Calu3 (cell line): ENCODE results near the gene CERT1. TPM values are rescaled to one million over a fixed set of nuclear protein-coding genes. Genes with fewer than 3 reads are reported as not detected.

ENCODE experiments used
- BruUV-seq: library from RNA; stranded (reverse); fragments of 400-500 nt; replicated peaks from 2 replicates; lab custom pipeline; 2021; lab: Mats Ljungman, UMichigan
- CTCF ChIA-PET: fragments of 300-600 bp; sonication (Branson Sonifier 250); formaldehyde crosslinking; loops from one replicate; lab custom pipeline; 2022; ENCODE audit warnings: antibody characterized with exemption; lab: Charles Lee
- DNase-seq: peaks from one replicate; pipeline ENCODE4 v3.0.0; 2022
- H3K27ac Mint-ChIP-seq: one replicate; pipeline ENCODE4 v1.8.0; 2022; ENCODE audit warnings: mixed read lengths; ENCODE audit not compliant: unreplicated experiment
- H3K27me3 Mint-ChIP-seq: one replicate; pipeline ENCODE4 v1.8.0; 2022; ENCODE audit warnings: mixed read lengths; ENCODE audit not compliant: unreplicated experiment
- H3K36me3 Mint-ChIP-seq: one replicate; pipeline ENCODE4 v1.8.0; 2022; ENCODE audit warnings: mild to moderate bottlenecking, moderate library complexity, mixed read lengths; ENCODE audit not compliant: insufficient read depth, unreplicated experiment
- H3K4me1 Mint-ChIP-seq: one replicate; pipeline ENCODE4 v1.8.0; 2022; ENCODE audit warnings: mild to moderate bottlenecking, low read depth, mixed read lengths; ENCODE audit not compliant: unreplicated experiment
- H3K4me3 Mint-ChIP-seq: one replicate; pipeline ENCODE4 v1.8.0; 2022; ENCODE audit warnings: mild to moderate bottlenecking, low read depth, moderate library complexity, mixed read lengths; ENCODE audit not compliant: unreplicated experiment
- H3K9me3 Mint-ChIP-seq: one replicate; pipeline ENCODE4 v1.8.0; 2022; ENCODE audit warnings: low read depth, mixed read lengths; ENCODE audit not compliant: unreplicated experiment
- CTCF ChIP-seq: fragments of 200-600 bp; IDR thresholded peaks from one replicate; pipeline ENCODE4 v1.8.0; 2022; ENCODE audit warnings: antibody characterized with exemption; ENCODE audit not compliant: unreplicated experiment
- intact Hi-C: fragments of 100-400 bp; cut with micrococcal nuclease; formaldehyde crosslinking; loops from one replicate; pipeline ENCODE4 v1.10.0; 2022; ENCODE audit not compliant: unreplicated experiment
- total RNA-seq: library from RNA; stranded (reverse); gene quantifications from 2 replicates; pipeline ENCODE4 v1.2.3, GENCODE V29; 2022

The CERT1 gene
- total RNA-seq, 1 experiment from 2014 or later = 63.4 TPM

GRCh38 chr5:75330404-75330803, 181.0 kb downstream of the CERT1 start:
- CTCF ChIA-PET = interaction anchor here (0.6 to 1.2 kb wide), 3 partner anchors 9 to 261 kb away, joined by 3 read pairs; no protein-coding TSS in a partner anchor
- TF ChIP-seq CTCF = no peak
- no peak overlapping the region for H3K4me3 Mint-ChIP-seq
- H3K36me3 Mint-ChIP-seq = no peaks in the 10 kb centered on the region
- DNase-seq = no peak
- H3K27me3 Mint-ChIP-seq = no peaks in the 10 kb centered on the region
- no peaks in the 10 kb centered on the region for H3K4me1 Mint-ChIP-seq
- no TSS peak for BruUV-seq
- intact Hi-C loops = loop anchor here (10.0 kb wide), 1 partner anchor 396 kb away; no protein-coding TSS in a partner anchor
- no peaks in the 10 kb centered on the region for H3K9me3 Mint-ChIP-seq
- H3K27ac Mint-ChIP-seq = no peak overlapping the region

Other genes with a start within 250 kb of the CERT1 start
- 188 and 224 TPM in 2 replicates for gene HMGCR, start 174.4 kb downstream of the CERT1 start, total RNA-seq
- 34.9 and 36.4 TPM in 2 replicates for gene POLK, start 262 bp upstream of the CERT1 start, total RNA-seq
- gene ANKDD1B, start 99.8 kb upstream of the CERT1 start, total RNA-seq = 1.3 and 1.6 TPM in 2 replicates
- gene POC5, start 205.8 kb upstream of the CERT1 start, total RNA-seq = 20.9 and 23.1 TPM in 2 replicates